Measurements from ENCODE around the gene TMEM200A.

TMEM200A gene

DNA sequence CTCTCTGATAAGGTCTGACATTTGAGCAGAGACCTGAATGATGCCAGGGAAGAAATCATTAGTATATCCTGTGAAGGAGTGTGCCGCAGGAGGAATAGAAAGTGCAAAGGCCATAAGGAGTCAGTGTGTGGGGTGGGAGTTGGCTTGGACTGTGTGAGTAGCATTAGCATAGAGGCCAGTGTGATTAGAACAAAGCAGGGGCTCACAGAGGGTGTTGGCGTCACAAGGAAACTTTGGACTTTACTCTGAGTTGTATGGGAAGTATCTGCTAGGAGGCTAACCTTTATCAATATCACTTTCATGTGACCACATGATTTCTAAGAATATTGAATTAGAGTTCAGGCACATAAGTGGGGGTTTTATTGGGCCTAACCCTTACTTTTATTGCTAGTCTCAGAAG, 12.1 kb downstream of the TMEM200A start:
- no peak for DNase-seq (ENCODE audit: low spot score)

DNA sequence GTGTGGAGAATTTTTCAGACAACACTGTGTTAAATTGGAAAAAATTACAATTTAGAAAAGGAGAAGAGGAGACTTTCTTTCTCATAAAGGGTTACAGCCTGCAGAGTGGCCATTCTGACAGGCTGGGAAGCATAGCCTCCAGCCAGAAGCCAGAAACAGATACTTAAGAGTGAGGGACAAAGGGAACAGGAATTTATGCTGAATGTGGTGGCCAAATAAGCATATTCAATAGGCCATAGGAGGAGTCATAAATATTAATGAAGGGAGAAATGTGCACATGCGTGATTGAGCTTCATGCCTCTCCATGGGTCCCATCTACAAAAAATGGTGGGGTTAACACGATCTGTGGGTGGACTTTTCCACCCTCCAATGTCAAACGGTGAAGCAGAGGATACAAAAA, 13.4 kb downstream of the TMEM200A start:
- no peak for DNase-seq (ENCODE audit: low spot score)

DNA sequence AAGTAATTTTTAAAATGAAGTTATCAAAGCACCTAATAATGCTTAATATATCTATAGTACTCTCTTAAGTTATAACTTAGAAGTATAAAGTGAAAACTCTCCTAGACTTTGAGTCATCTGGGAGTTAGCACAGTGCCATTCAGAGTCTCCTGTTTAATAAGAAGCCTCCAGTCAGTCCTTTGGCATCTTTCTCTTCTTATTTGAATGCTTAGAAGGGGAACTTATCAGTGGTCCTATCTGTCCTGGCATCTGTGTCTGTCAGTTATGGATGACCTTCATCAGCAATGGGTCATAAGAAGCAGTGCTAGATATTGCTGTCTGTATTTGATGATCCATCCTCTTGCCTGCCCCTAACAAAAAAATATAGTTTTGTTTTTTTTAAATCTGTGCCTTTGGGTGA, 15.2 kb downstream of the TMEM200A start:
- DNase-seq (ENCODE audit: low spot score): no peak

DNA sequence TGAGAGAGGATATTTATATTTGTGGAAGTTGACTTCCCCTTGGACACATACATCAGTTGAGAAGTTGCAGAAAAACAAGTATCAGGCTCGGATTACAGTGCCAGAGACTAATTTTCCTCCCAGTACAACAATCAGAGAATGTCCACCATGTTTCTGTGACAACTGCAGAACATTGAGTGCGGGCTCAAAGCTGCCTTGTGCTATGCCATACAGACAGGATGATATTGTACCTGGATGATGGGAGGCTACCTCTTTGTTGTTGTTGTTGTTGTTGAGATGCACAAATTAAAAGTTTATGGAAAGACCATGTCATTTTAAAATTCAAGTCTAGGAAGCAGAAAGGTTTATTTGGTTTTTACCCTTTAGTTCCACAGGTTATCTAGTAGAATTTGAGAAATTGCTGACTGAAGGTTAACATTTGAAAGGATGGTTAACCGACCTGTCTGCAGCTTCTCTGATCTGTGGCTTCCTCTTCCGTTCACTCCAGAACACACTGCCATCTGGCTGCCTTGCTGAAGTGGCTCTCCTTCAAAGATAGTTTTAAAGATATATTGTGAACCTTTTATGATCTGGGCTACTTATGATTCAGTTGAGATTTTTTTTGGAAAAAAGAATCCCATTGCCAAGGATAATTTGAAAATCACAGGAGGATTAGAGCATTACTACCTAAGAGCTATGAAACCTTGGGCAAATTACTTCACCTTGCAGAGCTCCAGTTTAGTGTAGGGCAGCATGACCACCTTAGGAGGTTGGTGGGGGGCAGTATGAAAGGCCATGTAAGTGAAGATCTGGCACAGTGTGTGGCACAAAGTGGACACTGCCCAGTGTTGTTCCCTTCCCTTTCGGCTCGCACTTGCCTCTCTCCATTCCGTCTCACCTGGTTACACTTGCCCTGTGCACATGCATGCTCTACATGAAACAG, 15.9 kb downstream of the TMEM200A start:
- DNase-seq (ENCODE audit: low spot score): no peak

DNA sequence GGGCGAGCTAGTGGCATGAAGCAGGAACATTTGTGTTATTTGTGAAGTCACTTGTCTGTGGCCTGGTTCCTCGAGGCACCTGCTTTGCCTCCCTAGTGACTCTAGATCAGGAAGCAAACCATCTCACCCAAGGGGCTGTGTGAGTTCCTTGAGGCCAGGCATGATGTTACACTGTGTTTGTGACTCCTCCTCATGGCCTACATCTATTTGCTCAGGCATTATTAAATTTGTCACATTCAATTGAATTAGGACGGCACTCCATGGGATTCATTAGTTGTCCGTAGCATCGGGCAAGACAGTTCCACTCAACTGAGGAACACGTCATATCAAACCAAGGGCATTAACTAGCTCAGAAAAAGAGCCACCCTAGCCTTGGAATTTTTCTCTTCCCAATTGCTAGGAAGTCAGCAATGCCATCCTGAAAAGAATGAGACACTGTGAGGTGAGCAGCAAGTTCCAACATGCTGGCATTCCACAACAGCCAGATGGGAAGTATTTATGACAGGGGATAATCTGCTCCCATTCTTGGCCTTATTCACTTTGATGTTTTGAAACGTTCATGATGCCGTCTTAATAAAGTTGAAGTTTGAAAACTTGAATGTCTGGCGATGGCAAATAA, 17.2 kb downstream of the TMEM200A start:
- no peak for DNase-seq (ENCODE audit: low spot score)

DNA sequence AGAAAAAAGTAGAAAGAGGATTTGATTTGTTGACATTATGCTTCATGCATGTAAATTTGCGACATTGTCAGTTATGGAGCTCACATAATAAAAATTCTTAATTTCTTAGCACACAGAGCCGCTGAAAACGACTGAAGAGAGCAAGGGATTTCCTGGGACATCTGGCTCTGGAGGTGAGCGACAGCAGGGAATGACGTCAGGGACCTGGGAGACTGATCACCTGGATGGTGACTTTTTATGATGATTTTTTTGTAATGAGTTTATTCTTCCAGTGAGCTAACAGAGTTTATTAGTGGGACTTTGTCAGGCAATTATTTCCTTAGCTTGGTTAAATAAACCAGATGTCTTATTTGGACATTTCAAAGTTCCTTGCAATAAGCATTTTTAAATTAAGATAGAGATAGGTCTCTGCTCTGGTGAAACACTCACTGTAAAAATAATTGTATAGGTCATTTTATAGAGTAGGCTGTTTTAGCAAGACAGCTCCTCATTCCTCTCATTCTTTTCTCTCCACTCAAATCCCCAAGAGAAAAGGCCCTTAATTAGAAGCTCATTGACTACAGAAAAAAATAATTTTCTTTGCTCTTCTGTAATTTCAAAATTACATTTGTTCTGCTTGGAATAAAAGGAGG, 19.4 kb downstream of the TMEM200A start:
- no peak for DNase-seq (ENCODE audit: low spot score)

DNA sequence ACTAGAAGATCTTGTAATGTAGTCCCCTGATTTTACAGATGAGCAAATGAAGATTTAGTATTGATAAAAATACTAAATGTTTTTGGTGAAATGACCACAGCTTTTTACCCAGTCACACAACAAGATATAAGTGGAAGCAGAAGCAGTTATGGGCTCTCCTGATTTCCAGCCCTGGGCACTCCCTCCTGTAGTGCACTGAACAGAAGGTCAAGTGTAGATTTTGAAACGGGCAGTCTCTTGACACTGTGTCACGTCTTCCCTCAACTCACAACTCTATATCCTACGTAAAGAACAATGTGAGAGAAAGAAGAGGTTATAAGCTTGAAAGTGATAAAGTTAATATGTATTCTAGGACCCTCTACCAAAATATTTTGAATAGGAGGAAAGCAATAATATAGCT, 23.3 kb downstream of the TMEM200A start:
- DNase-seq (ENCODE audit: low spot score): no peak

DNA sequence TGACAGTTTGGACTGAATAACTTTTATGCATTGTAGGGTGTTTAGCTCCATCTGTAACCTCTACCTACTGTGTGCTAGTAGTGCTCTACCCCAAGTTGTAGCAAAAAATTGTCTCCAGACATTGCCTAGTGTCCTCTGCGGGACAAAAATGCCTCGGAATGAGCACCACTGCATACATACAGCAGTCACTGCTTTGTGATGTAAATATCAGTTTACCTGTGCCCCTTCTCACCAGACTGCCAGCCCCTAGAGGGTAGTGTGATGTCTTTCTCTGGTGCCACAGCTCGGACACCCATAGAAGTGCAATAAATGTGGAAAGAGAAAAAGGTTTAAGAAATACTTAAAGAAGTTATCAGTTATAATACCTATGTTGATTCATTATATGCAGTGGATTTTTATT, 25.1 kb downstream of the TMEM200A start:
- no peak for DNase-seq (ENCODE audit: low spot score)

DNA sequence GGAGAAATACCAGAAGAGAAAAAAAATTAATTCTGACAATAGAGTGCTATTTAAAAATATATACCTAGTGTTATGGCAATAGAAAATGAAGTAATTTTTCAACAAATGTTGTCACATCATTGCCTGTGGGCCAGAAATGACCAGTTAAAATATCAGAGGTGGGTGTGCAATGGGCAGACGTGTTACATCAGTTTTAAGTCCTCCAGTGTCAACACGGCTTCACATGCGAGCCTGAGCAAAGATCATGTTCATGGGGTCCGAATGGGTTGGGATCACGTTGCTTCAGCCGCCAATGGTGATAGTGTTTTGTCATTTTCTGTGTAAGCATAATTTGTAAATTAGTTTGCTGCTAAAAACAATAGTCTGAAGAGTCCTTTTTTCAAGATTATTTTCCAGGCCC, 27.5 kb downstream of the TMEM200A start:
- DNase-seq (ENCODE audit: low spot score): no peak

DNA sequence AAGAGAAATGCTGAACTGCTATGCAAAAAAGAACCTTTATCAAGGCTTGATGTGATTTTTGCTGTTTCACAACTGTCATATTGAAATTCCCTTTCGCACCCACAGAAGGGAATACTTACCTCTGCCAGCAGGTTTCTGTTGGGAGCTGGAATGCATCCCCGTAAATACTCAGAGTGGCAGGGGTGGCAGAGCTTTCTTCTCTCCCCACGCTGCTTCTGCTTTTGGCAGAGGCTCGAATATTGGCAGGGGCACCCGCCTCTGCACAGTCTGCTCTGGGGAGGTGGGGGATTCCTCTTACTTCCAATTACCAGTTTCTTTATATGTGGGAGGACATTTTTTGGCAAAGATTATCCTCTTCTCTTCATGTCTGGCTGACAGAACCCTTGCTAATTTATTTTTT, 28.4 kb downstream of the TMEM200A start:
- DNase-seq (ENCODE audit: low spot score): peak; percentile 83

DNA sequence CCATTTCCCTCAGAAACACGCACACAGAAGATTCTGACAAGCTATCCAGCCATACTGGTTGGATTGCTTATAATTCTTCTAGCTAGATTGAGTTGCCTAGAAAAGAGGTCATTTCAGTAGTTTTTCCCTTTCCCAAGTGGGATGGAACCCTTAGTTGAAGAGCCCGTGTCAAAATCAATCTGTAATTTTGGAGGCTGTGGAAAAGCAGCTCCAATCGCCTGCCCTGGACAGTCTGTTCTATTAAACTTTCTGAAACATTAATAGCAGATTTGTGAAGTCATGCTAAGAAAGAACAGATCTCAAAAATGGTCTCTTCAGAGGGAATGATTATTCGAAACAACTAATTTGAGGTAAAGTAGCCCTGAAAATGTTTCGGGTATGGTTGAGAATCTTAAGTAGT, 29.3 kb downstream of the TMEM200A start:
- no peak for DNase-seq (ENCODE audit: low spot score)

DNA sequence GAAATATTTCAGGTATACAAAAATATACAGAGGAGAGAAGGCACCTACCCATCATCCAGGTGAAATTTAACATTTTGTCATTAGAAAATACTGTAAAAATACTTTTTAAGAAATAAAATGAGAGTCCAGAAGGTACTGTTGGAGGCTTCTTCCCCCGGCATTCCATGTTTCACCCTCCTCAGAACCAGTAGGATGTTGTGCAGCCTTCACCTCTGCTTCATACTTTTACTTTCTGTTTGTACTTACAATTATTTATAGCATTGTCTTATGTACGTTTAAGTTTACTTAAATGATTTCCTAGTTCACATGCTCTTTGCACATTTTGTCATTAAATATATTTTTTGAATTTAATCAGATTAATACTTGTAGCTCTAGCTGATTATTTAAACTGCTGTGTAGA, 30.9 kb downstream of the TMEM200A start:
- DNase-seq (ENCODE audit: low spot score): no peak

DNA sequence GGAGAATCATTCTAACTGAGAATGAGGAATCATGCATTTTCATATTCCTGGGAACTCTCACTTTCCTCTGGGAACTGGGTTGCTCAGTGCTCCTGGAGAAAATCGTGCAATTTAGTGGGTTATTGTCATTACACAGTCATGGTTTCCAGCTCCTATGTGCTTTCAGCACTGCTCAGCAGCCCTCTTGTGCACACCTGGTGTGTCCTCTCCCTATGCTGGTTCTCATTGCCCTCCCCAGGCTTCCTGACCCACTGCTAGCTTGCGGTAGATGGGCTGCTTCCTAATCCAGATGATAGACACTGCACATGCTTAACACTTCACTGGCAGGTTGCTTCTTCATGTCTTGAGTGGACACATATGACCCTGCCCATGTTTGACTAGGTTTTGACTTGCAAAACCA, 39.7 kb downstream of the TMEM200A start:
- no peak for DNase-seq (ENCODE audit: low spot score)

DNA sequence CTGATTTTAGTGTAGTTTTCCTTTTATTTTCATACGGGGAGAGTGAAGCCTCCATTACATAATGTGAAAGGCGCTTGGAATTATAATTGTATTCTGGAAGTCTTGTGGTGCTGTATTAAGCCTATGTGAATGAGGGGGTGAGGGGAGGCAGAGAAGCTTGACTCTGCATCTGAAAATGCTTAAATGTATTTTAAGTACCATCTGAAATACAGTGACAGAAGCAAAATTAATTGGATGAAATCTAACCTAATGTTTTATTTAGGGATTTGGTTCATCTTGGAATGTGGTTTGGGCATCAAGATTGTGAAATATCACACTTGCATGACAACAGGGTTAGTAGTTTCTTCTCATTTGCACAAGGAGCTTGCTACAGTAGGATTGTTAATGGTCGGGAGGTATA, 41.2 kb downstream of the TMEM200A start:
- DNase-seq (ENCODE audit: low spot score): no peak

DNA sequence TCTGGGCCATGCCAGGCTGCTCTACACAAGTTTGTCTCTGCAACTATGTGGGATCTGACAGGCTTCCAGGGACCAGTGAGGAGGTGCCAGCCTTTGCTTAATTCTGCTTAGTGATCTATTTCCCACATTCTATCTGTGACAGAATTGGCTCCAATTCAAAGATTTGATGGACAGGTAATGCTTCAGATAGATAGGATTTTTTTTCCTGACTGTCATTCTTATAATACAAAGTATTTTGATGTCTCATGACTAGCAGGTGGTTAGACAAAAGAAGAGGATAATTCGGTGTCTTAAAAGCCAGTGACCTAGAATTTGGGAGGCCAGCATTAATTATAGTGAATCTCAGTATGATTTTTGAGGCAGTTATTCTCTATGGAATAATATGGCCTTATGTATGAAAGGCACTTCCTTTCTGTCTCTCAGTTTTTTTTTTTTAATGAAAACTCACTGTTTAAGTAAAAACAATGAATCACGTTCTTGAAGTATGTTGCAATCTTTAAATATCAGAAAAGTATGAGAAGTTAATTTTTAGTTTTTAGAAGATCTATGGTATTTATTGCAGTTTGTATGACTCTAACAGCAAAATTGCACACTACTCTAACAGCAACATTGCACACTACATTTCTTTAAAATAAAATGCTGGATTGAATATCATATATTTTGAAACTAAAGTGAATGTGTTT, 43.7 kb downstream of the TMEM200A start:
- no peak for DNase-seq (ENCODE audit: low spot score)

DNA sequence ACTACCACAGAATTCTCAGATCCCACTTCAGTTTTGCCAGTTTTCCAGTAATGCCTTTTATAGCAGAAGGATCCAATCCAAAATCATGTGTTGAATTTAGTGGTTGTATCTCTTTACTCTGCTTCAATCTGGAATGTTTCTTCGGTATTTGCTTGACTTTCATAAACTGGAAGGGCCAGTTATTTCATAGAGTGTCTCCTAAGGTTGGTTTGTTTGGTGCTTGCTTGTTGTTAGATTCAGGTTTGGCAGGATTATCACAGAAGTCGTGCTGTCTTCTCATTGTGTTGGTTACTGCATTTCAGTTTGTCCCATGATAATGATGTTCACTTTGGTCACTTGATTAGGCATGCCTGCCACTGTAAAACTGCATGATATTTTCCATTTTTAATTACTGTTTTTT, 45.7 kb downstream of the TMEM200A start:
- no peak for DNase-seq (ENCODE audit: low spot score)

DNA sequence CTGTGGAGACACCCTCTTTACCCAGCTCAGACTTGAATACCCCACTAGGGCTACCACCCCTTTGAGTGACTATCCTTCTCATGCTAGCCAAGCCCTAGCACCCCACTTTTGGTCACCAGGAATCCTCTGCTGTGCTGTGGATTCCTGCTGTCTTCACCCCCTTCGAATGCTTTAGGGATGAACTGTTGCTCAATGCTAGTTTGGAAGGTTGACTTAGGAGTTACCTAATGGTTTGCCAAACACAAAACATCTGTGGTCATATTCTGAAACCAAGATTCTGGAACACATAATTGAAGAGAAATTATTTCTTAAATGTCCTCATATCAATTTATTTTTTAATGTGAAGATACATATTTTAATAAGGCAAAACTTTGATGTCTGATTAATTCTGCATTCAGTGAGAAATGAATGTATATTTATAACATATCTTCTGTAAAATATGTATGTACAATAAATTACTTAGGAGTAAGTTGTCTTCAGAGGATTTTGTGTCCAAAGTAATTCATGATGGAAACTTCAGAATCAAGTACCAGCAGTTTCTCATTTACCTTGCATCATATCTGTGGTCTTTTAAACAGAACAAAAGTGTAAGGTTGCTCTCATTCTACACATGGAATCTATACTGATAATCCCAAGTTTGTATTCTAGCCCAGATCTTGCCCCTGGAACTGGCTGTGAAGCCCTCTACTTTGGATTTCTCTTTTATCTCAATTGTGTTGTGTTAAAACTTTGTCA, 46.9 kb downstream of the TMEM200A start:
- no peak for DNase-seq (ENCODE audit: low spot score)

DNA sequence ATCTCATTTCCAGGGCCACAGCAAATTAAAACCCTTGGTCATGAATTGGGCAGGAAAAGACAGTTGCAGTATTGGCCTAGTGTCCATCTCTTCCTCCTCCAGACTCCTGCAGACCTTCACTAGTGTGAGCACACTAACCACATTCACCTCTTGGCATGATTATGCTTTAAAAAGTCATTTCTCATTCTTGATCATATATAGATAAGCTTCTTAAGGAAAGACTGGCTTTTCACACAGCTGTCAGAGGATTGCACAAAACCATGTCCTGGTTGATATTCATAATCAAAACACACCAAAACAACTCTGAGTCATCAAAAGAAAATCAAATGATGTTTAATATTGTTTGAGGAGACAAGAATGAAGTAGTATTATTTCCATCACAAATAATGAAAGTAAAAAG, 52.1 kb downstream of the TMEM200A start:
- no peak for DNase-seq (ENCODE audit: low spot score)

DNA sequence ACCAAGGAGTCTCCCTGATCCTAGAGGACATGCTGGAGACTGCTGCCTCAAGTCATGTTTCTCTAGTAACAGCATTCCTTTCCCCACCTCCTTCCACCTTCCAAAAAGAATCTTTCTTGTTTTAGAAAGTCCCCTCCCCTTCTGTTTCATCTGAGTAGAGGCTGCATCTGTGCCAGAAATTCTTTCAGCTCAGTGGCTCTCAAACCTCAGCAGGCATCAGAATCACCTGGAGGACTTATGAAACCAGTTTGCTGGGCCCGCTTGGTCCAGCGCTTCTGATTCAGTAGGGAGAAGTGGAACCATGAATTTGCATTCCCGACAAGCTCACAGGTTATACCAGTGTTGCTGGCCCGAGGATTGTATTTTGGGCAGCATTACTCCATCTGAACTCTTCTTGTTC, 55.1 kb downstream of the TMEM200A start:
- no peak for DNase-seq (ENCODE audit: low spot score)

DNA sequence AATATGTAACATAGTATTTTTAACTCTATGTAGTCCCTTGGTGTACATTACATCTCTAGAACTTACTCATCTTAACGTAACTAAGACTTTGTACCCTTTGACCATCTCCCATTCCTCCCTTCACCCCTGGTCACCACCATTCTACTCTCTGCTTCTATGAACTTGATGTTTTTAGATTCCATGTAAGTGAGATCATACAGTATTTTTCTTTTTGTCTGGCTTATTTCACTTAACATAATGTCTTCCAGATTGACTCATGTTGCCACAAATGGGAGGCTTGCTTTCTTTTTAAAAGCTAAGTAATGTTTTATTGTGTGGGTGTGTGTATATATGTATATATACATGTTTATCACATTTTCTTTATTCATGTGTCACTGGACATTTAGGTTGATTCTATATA, 55.8 kb downstream of the TMEM200A start:
- no peak for DNase-seq (ENCODE audit: low spot score)

DNA sequence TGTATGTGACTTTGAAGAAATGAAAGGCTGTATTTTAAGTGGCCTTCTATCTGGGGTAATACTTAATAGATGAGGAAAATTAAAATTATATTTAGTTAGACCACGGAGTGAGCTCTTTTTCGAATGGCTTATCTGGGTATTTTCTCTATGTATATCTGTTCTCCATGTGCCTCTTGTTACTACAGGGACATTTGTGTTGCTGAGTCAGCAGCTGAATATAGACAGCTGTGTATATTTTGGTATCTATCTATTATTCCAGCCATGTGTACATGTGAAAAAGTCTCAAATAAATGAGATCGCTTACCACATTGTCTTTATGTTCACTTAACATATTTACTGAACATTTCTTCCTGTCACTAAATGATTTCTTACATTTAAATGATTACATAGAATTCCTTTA, 57.2 kb downstream of the TMEM200A start:
- DNase-seq (ENCODE audit: low spot score): no peak

DNA sequence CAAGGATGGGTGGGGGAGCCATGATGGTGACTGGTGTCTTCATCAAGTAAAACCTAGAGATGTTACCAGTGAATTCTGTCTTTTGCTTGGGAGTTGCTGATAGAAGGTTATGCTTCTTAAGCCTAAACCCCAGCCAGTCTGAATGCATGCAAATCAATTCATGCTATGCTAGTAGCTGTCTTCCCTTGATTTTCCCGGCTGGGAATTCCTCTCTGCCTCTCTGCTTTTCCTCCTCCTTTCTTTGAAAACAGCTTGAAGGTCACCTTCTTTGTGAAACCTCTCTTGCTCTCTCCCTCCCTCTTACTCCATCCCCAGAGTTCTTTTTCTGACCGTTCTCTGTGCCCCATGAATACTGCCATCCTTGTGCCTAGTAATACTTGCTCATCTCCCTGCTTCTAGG, 58.9 kb downstream of the TMEM200A start:
- DNase-seq (ENCODE audit: low spot score): no peak
